Measurements from ENCODE around the gene ZNF746. TPM values are rescaled to one million over a fixed set of nuclear protein-coding genes. Genes with fewer than 3 reads are reported as not detected.

ZNF746 gene
- total RNA-seq, 1 experiment from 2014 or later: 22.2 TPM

DNA sequence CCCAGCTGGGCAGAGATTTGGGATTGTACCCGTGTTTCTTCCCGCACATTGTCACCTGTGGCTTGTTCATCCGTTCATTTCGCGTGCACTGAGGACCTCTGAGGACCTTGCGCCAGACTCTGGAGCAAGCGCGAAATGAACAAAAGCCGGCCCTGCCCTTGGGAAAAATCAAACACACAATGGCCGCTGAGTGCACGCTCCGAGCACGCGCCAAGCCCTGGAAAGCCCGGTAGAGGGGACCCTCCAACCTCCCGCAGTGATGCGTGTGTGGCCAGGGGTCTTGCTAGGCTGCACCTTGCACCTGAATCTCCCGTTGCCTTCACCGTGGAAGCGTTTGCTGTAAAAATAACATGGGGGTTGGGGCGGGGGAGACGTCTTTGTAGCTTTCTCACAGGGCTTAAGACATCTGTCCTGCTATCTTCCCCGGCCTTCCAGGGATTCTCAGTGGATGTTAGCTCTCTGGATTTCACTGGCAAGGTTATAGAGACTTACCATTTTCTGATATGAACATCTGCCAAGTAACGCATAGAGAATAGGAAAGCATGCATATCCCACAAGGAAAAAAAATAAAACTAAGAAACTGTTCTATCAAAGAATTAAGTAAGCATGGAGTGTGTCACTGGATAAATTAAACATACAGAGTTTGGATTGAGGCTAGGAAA lies 74.0 kb downstream of the ZNF746 start:
- H3K4me3 ChIP-seq (ENCODE audit: low read depth in 2 of 2, low read length in 2 of 2): no peak overlapping the region
- intact Hi-C loops (cut with micrococcal nuclease; ENCODE audit: unreplicated experiment) (no loop called here), in situ Hi-C loops (cut with HindIII; ENCODE audit: low pct_unique_long_range_greater_than_20kb, low sequenced_read_pairs) (no loop called here)
- no peaks in the 10 kb centered on the region for H3K4me1 ChIP-seq (ENCODE audit: control insufficient read depth, insufficient read depth, low read length)
- H3K9me3 ChIP-seq (ENCODE audit: control insufficient read depth, insufficient read depth, low read depth, low read length): no peaks in the 10 kb centered on the region
- BruUV-seq (replicated peaks): no TSS peak
- DNase-seq (ENCODE audit: low read depth, low spot score) (no peak), ATAC-seq (no peak)
- no peaks in the 10 kb centered on the region for H3K27me3 ChIP-seq (ENCODE audit: control insufficient read depth, insufficient read depth, low read length)
- POLR2A ChIA-PET: no interaction called here
- CTCF ChIA-PET: interaction anchor here (0.6 to 1.0 kb wide), 3 partner anchors 17 to 113 kb away, joined by 3 to 11 read pairs (median 4); no protein-coding TSS in a partner anchor
- TF ChIP-seq, protein P1, sequence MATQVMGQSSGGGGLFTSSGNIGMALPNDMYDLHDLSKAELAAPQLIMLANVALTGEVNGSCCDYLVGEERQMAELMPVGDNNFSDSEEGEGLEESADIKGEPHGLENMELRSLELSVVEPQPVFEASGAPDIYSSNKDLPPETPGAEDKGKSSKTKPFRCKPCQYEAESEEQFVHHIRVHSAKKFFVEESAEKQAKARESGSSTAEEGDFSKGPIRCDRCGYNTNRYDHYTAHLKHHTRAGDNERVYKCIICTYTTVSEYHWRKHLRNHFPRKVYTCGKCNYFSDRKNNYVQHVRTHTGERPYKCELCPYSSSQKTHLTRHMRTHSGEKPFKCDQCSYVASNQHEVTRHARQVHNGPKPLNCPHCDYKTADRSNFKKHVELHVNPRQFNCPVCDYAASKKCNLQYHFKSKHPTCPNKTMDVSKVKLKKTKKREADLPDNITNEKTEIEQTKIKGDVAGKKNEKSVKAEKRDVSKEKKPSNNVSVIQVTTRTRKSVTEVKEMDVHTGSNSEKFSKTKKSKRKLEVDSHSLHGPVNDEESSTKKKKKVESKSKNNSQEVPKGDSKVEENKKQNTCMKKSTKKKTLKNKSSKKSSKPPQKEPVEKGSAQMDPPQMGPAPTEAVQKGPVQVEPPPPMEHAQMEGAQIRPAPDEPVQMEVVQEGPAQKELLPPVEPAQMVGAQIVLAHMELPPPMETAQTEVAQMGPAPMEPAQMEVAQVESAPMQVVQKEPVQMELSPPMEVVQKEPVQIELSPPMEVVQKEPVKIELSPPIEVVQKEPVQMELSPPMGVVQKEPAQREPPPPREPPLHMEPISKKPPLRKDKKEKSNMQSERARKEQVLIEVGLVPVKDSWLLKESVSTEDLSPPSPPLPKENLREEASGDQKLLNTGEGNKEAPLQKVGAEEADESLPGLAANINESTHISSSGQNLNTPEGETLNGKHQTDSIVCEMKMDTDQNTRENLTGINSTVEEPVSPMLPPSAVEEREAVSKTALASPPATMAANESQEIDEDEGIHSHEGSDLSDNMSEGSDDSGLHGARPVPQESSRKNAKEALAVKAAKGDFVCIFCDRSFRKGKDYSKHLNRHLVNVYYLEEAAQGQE (IDR thresholded peaks at IDR 0.05; ENCODE audit: insufficient read depth in 1 of 2, low read depth in 2 of 2, low read length in 1 of 2): no peak
- TF ChIP-seq TCF7L2 (IDR thresholded peaks at IDR 0.05; ENCODE audit: low read depth, low read length): no peak
- no peak for TF ChIP-seq SIN3A (IDR thresholded peaks at IDR 0.05; ENCODE audit: borderline replicate concordance, insufficient read depth, low read depth, low read length)
- TF ChIP-seq, protein P2, sequence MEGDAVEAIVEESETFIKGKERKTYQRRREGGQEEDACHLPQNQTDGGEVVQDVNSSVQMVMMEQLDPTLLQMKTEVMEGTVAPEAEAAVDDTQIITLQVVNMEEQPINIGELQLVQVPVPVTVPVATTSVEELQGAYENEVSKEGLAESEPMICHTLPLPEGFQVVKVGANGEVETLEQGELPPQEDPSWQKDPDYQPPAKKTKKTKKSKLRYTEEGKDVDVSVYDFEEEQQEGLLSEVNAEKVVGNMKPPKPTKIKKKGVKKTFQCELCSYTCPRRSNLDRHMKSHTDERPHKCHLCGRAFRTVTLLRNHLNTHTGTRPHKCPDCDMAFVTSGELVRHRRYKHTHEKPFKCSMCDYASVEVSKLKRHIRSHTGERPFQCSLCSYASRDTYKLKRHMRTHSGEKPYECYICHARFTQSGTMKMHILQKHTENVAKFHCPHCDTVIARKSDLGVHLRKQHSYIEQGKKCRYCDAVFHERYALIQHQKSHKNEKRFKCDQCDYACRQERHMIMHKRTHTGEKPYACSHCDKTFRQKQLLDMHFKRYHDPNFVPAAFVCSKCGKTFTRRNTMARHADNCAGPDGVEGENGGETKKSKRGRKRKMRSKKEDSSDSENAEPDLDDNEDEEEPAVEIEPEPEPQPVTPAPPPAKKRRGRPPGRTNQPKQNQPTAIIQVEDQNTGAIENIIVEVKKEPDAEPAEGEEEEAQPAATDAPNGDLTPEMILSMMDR (IDR thresholded peaks at IDR 0.05): no peak
- TF ChIP-seq POLR2AphosphoS5 (IDR thresholded peaks at IDR 0.05; ENCODE audit: low read depth, low read length): no peak
- H3K27ac ChIP-seq (ENCODE audit: low read length): no peak overlapping the region
- H3K36me3 ChIP-seq (ENCODE audit: control insufficient read depth, insufficient read depth, low read length): no peaks in the 10 kb centered on the region

DNA sequence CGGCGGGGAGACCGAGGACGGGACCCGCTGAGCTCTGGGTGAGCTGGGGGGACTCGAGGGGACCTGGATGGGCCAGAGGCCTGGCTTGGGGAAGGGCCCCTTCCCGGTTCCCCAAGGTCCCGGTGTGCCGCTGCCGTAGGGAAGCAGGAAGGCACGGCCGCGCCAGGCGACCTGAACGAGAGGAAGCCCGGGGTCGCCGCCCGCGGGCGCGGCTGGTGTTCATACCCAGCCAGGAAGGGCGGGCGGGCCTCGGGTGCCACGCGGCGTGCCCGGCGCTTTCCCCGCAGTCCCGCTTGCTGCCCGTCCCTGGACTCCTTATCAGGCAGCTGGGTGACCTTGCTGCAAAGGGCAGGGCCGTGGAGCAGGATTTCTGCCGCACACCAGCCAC lies 74.7 kb downstream of the ZNF746 start:
- no TSS peak for BruUV-seq (replicated peaks)
- POLR2A ChIA-PET: no interaction called here
- DNase-seq (ENCODE audit: low read depth, low spot score): no peak
- TF ChIP-seq TCF7L2 (IDR thresholded peaks at IDR 0.05; ENCODE audit: low read depth, low read length) (no peak), SIN3A (IDR thresholded peaks at IDR 0.05; ENCODE audit: borderline replicate concordance, insufficient read depth, low read depth, low read length) (no peak), POLR2AphosphoS5 (IDR thresholded peaks at IDR 0.05; ENCODE audit: low read depth, low read length) (no peak)
- TF ChIP-seq, protein P2 (IDR thresholded peaks at IDR 0.05): no peak
- TF ChIP-seq, protein P1 (IDR thresholded peaks at IDR 0.05; ENCODE audit: insufficient read depth in 1 of 2, low read depth in 2 of 2, low read length in 1 of 2): no peak
- Histone ChIP-seq H3K36me3 (ENCODE audit: control insufficient read depth, insufficient read depth, low read length) (no peaks in the 10 kb centered on the region), H3K27ac (ENCODE audit: low read length) (no peak overlapping the region; the same call in 1 of the 2 replicates), H3K4me1 (ENCODE audit: control insufficient read depth, insufficient read depth, low read length) (no peaks in the 10 kb centered on the region), H3K9me3 (ENCODE audit: control insufficient read depth, insufficient read depth, low read depth, low read length) (no peaks in the 10 kb centered on the region), H3K27me3 (ENCODE audit: control insufficient read depth, insufficient read depth, low read length) (no peaks in the 10 kb centered on the region), H3K4me3 (ENCODE audit: low read depth in 2 of 2, low read length in 2 of 2) (peak overlapping the region in 1 of 2 experiments; percentile 33; a peak in 2 of 4 replicates)
- no peak for ATAC-seq
- CTCF ChIA-PET: no interaction called here
- in situ Hi-C loops (cut with HindIII; ENCODE audit: low pct_unique_long_range_greater_than_20kb, low sequenced_read_pairs): no loop called here
- intact Hi-C loops (cut with micrococcal nuclease; ENCODE audit: unreplicated experiment): no loop called here
